NCI-H2107 treated with DMSO at 0.1 percent for 48 hours (cell line): Measurements from ENCODE around the gene PEX10.

Source experiments
- DNase-seq: peaks from one replicate; lab custom pipeline; 2025; ENCODE audit not compliant: unreplicated experiment; lab: John Stamatoyannopoulos, UW

PEX10 gene

DNA sequence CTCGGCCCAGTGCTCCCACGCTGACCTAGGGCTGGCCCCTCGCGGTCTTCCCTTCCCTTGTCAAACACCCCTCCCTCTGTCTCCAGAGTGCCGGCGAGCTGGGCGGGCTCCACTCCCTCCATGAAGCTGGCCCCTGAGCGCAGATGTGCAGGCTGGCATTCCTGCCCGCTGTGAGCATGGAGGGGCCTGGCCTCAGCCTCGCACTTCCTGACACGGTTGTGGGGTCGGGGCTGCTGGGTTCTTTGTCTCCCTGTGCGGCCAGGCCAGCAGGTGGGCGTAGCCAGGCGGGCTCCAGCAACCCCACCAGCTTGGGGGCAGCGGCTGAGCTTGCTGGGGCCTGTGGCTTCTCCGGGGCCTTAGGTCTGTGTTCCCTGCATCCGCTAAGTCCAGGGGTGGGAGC, 14.2 kb upstream of the PEX10 start:
- DNase-seq = no peak

DNA sequence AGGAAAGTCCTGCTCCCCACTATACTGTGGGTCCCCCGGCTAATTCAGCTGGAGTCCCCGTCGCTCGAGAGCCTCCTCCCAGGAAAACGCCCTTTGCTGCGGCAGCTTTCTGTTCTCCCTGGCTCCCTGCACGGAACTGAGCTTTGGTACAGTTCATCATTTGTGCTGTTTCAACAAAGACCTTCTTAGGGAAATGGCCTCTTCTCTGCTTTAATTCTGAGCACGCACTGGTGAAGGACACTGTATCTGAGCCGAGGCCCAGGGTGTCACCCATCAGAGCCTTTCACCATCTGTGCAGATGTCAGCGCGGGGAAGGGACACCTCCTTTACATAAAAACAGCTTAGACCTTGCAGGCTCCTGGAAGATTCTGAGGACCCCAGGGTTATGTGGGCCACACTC, 13.5 kb upstream of the PEX10 start:
- DNase-seq = no peak

DNA sequence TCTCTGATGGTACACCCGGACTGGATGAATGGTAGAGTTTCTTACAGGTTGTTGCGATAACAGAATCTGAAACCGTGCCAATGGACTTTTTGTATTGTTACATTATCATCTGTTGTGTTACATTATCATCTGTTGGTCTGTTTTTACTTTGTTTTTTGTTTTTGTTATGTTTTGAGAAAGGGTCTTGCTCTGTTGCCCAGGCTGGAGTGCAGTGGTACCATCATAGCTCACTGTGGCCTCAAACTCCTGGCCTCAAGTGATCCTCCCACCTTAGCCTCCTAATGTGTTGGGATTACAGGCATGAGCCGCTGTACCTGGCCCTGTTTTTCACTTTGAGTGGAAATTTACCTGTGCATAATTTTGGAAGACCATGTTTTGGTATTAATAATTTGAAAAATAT, 10.2 kb upstream of the PEX10 start:
- no peak for DNase-seq

DNA sequence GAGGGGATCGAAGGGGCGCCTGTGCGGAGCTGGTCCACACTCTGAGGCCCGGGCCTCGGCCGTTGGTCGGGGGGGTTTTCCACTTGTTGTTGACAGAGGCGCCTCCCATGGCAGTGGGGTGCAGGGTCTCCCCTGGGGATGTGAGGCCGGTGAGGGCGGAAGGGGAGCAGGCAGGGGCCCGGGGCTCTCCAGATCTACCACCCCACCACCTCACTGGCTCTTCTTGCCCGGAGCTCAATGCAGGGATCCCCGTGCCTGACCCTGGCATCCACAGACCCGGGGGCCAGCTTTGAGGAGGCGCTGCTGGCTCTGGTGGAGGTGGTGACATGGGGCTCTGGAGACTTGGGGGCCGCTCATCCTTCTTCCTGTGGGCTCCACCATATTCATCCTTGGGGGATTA, 7.1 kb upstream of the PEX10 start:
- no peak for DNase-seq

DNA sequence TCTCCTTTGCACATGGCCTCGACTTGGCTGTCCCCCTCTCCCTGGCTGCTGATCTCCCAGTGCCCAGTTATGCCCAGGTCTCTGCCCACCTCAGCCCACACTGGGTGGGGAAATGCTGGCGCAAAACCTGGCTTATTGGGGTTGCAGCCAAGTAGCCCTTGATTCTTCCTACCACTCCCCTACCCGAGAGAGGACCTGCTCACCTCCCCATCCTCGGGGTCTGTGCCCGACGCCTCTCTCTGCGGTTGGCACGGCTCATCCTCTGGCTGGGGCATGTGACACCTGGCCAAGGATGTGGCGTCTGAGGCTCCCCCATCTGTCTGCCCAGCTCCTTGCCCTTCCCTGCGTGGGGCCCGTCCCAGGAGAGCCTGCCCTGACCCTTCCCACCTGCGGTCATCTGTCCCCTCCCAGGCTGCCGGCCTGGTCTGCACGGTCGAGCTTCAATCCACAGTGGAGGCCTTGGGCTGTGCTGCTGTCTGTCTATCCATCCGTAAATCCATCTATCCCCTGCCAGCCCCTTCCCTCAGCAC, 6.5 kb upstream of the PEX10 start:
- DNase-seq = no peak

DNA sequence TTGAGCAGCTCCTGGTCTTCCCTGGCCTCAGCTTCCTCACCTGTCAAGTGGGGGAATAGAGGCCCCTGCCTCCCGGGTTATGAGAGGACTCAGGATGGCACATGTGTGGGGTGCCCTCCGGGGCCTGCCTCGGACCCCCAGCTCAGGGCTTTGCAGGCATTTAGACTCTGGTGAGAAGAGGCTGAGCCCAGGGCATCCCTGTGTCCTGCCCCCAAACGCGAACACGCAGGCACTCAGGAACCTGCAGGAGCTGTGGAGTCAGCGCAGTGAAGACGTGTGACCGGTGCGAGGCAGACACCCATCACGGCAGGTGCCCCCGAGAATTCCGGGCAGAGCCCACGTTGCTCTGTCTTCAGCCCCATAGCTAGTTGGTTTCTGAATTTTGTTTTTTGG, 5.5 kb upstream of the PEX10 start:
- no peak for DNase-seq

DNA sequence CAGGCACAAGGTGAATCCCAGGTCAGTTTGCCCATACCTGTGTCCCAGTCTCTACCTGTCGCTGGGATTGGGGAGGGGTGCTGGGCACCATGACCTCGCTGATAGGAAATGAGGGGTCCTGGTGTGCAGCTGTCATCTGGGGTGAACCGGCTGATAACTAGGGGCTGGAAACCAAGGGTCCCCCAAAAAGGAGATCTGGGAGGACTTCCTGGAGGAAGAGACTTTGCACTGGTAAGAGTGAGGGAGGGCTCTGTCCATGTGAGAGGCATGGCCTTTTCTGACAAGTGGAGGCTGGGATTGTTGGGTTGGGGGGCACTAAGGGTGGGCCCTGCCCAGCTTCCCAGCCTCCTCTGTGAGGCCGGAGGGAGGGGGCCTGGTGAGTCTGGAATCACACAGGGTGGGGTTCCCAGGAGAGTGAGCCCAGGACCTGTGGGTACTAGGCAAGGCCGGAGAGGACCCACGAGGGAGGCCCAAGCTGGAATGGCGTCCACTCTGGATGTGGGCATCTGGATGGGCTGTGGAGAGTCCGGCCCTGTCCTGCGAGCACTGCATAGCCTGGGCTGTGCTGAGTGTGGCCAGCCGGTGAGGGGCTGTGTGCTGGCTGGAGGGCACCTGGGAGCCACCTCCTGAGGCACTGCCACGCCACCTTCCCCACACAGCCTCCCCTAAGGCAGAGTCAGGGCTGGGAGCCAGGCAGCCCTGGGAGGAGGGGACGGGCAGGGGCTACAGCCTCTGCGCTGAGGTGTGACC, 4.9 kb upstream of the PEX10 start:
- no peak for DNase-seq

DNA sequence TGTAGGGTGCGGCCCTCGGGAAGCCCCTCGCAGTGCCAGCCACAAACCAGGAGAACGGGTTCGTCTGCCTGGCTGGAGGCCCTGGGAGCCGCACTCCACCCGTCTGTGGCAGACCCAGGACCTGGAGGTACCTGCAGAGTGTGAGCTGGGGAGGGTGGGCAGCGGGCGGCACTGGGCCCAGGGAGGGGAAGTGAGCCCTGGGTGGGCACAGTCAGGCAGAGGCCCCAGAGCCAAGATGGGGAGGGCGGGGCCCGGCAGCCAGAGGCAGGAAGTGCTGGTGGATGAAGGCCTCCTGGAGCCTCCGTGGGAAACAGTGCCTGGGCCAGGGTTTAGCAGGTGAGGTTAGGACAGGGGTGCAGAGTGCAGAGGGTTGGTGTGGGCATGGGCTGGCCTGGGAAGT, 4.0 kb upstream of the PEX10 start:
- no peak for DNase-seq

DNA sequence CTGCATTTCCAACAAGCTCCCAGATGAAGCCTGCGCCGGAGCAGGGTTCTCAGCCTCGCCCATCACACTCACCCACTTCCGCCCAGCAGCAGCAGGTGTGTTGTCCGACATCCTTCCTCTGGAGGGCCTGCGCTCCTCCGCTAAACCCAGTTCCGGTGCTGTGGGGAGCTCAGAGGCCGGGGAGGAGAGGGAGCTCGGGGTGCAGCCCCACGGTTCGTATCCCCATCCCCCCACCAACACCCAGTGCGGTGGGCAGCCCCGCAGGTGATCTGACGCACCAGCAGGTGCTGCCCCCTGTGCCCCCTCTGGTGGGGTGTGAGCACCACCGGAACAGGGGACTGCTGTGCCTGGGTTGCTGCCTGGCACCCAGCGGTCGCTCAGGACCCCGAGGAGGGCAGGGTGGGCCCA, 3.4 kb upstream of the PEX10 start:
- DNase-seq = no peak

DNA sequence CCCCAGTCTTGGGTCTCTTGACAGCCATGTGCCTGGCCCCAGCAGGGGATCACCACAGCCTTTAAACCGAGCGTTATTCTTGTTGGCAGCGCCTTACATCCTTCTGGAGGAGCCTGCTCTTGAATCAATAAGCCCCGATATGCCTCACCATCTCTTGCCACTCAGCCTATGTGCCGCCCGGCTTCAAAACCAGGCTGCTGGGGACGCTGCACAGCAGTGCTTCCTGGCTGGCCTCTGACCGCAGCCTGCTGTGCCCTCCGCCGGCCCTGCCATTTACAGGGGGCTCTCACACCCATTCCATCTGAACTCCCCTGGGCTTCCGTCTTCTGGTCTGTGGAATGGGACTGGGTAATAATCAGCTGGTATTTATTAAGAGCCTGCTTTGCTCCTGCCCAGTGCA, 3.0 kb upstream of the PEX10 start:
- DNase-seq = no peak

DNA sequence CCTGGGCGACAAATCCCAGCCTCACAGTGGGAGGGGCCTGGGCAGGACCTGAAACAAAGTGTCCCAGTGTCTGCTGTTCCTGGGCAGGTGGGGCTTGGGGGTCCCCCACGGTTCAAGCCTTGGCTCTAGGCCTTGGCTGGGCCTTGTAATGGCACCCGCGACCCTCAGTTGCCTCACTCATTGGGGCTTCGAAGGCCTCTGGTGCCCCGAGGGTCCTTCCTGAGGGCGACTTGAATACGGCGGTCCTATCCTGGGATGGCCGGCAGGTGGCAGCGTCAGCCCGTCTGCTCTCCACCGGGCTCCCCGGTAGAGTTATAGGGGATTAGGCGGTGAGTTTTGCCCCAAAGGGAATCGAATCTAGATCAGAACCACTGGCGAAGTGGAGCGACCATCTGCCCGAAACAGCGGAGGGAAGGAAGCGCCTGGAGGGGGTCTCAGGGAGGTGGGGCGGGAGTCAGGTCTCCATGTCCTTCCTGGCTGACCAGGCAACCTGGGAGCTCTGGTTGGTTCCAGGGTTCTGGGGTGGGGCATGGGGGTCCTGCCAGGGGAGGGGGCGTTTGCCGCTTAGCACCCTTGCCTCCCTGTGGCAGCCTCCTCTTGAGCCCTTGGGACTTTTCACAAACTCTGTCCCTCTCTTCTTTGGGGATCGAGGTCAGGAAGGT, 2.1 kb upstream of the PEX10 start:
- no peak for DNase-seq

DNA sequence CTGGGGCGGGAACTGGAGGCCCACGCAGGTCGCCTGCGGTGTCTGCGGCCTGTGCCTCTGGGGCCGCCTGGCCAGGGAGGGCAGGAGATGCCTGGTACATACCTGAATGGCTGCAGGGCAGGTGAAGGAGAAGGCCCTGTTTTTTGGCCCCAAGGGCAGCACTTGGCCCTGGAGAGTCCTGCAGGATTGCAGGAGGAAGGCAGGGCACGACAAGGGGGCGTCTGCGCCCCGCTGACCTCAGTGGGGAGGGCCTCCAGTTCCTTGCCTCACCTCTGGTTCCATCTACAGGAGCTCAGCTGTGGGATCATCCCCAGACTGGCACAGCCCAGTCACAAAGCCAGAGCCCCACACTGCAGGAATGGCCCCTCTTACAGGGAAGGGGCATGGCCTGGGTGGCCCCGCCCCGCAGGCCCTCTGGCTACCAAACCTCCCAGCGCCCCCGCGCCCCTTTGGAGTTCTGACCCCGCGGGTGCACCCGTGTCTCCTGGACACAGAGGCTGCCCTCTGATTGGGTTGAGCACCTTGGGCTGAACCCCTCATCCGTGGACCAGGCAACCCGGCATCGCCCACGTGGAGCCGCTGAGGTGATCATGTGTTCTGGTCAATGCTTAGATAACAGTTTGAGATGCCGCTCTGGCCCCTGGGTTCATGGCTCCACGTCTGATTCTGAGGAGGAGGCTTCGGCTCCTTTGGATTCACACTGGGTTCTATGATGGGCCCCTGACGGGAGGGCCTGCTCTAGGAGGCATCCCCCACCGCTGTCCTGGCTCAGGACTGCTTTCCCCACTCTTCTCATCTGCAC, 1.3 kb upstream of the PEX10 start:
- no peak for DNase-seq

DNA sequence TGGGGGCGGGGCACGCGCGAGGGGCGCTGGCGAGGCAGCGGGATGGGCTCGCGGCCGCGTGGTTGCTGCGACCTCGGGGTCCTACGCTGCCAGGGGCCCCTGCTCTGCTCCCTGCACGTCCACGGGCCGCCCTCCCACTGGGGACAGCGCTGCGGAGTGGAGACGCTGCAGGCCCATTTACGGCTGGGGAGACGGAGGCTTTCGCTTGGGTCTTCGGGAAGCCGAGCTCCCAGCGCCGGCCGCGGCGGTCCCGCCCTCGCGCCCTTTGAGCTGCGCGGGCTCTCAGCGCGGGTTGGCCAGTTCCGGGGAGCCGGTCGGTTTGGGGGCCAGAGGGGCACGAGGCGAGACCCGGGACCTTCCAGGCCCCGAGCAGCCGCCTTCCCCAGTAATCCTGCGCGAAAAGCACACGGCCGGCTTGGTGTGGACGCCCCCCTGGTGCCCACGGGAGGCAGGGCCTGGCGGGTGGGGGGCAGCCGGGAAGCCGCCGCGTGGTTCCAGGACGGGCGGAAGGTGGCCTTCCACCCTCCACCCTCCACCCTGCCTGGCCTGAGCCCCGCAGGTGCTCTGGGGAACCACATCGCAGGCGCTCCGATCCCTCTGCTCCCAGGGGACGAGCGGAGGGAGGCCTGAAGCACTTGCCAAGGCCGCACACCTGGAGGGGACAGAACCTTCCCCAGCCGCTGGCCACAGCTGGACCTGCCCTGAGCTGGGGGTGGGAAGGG, 570 bp upstream of the PEX10 start:
- DNase-seq = no peak

DNA sequence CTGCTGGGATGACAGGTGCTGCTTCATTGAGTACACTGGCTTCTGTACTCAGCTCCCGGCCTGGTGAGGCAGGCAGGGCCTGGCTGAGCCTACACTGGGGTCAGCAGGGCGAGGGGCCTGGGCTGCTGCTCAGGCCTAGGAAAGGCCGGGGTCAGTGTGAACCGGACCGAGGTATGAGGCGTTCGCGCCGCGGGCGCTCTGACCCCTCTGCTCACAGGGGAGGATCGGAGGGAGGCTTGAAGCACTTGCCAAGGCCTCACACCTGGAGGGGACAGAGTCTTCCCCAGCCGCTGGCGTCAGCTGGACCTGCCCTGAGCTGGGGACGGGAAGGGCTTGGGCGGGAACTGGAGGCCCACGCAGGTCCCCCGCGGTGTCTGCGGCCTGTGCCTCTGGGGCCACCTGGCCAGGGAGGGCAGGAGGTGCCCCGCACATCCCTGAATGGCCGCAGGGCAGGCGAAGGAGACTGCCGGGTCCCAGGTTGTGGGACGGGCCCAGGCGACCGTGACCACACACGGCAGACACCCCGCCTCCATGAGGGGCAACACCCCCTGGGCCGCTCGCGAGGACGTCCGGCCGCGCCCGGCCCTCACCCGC, 466 bp downstream of the PEX10 start:
- no peak for DNase-seq

DNA sequence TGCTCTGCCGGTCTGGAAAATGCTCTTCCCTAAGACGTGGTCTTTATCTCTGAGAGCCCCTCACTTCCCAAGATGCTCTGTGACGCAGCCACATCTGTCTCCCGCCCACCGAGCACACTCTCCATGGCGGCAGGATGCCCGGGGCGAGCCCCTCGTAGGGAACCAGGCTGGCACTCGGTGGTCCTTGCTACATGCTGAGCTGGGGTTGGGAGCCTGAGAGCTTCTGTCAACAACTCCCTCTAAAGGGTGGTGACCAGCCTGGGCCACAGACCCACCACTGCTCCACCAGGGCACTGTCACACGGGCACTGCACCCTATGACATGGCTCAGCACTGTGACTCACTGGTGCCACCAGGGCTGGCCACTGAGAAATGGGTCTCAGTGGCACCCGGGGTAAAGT, 2.6 kb downstream of the PEX10 start:
- DNase-seq = no peak

DNA sequence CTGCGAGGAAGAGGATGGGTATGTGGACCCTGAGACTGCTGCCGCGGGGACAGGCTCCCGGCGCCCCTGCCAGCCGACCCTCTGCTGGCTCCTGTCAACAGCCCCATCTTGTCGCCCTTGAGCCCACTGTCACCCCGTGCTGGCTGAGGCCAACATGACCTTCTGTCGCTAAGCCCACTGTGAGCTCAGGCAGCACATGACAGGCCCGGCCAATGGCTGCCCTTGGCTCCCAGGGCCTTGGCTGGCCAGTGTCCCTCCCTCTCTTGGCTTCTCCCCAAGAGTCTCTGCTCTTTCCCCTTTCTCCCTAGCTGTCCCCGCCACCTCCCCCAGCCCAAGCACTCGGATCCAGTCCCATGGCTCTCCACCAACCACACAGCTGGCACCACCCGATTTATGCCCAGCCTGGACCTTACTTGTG, 3.5 kb downstream of the PEX10 start:
- DNase-seq = no peak

DNA sequence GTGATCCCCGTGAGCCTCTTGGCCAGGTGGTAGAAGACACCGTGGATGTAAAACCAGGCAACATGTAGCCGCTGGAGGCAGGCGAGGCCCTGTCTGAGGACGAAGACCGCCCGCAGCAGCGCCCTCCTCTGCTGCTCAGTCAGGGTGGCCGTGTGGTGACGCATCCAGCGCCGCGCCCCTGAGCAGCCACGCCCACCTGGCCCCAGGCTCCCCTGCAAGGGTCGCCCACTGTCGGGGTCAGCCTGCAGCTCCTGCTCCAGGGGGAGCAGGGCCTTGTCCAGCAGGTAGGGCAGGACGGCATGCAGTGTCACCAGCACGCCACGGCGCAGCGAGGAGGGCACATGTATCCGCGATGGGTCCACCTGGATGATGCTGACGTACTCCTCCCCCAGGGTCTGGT, 3.9 kb downstream of the PEX10 start:
- DNase-seq = no peak

DNA sequence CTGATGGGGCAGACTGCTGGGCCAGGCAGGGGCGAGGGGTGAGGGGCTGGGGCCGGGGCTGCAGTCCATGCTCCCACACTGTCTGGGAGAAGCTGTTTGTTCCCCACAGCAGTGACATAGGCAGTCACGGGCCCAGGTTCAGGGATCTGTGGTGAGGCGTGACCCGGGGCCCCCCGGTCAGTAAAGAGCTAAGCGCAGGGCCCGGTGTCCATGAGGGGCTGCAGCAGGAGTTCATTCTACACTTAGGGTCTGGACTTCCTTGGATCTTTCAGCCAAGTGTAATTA, 4.4 kb downstream of the PEX10 start:
- DNase-seq = no peak

DNA sequence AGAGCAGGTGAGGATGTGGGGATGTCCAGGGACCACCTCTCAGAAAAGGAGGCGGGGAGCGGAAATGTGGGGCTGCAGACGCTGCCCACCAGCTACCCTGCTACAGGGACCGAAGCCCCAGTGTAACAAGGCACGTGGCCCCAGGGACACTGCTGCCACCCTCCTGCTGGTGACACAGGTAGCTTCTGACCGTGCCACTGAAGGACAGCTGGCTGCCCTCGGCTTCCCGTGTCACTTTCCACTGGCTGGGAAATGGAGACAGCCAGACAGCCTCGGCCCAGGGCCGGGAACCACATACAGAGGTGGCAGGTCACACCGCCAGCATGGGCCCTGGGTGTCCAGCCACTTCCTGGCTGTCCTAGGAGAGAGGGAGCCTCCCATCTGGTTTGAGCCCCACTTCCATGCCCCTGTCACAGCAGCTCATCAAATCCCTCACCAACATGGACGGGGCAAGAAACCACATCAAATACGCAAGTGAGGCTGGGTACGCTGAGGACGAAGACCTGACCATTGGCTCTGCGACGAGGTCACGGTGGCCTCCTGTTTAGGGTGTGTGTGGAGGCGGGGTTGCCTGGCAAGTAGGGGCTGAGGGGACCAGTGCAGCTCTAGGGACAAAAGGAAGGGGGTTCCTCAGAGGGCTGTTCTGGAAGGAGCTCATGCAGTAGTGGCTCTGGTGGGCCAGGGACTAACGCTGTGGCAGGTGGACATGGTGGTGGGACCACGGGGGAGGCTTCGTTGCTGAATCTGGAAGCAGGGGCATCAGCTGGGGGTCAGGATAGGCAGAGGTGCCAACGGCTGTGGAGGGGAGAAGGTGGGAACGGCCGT, 5.0 kb downstream of the PEX10 start:
- no peak for DNase-seq

DNA sequence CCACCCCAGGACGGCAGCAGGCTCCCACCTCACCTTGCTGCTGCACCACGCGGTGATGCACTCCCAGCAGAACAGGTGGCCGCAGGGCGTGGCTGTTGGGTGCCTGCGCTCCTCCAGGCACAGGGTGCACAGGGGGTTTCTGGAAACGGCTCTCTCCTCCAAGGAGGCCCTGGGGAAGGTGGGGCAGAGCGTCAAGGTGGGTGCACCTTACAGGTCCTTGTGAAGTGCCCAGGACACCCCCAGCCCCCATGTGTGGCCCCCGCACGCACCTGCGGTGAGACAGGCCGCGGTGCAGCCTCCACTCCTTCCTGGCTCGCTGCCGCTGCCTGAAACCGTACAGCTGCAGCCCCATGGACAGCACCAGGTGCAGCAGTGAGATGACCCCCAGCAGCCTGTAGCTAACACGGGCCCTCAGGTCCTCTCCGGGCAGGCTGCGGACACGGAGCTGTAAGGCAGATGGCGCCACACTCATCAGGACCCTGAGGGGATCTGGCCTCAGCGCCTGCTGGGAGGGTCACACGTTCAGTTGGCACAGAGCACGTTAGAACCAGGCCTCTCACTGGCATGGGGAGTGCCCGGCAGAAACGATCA, 5.8 kb downstream of the PEX10 start:
- DNase-seq = no peak
